CD4-positive, alpha-beta T cell treated with Interleukin-6 at 100 ng/mL for 8 hours (primary cell): ENCODE data around the gene DYNC1H1.

Experiments
- DNase-seq: peaks from one replicate; pipeline ENCODE4 v3.0.0-alpha.2; 2020; ENCODE audit warnings: mixed read lengths, low spot score

Gene DYNC1H1

DNA sequence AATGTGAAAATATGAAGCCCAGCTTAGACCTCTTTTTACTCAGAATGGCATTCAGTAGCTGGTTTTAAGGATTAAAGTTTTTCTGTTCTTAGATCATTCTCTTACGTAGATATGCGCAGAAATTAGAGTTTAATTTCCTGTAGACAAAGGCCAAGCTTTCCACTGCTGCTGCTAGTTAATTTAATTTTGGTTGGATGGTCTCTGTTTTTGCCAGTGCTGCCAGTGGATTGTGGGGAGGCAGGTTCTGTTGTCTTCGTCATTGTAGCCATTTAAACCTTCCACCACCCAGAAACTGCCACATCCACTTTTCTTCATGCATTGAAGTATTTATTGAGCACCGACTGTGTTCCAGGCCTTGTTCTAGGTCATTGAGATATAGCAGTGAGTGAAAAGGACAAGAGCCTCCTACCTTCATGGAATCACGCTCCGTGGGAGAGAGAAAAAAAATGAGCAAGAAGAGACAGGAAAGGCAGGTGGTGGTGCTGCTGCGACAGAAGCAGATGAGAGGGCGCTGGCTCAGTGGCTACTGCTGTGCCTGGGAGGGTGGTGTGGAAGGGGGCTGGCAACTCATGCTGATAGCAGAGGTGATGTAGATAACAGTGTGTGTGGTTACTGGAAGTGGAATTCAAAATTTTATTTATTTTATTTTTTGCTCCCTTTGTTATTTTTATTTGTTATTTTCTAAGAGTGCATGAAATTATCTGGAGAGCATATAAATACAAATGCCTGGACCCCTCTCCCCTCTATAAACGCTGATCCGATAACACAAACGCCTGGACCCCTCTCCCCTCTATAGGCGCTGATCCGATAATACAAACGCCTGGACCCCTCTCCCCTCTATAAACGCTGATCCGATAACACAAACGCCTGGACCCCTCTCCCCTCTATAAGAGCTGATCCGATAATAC, 33.3 kb downstream of the DYNC1H1 start:
- no peak for DNase-seq

GRCh38 chr14:102000902-102001301, 36.5 kb downstream of the DYNC1H1 start:
- DNase-seq = no peak

- DNase-seq = no peak
These were observed 41.0 kb downstream of the DYNC1H1 start for GRCh38 chr14:102005336-102005735.

GRCh38 chr14:102007916-102008418, 43.6 kb downstream of the DYNC1H1 start:
- no peak for DNase-seq

GRCh38 chr14:102008891-102009290, 44.5 kb downstream of the DYNC1H1 start:
- DNase-seq = no peak

- DNase-seq = no peak
These were observed 47.3 kb downstream of the DYNC1H1 start for GRCh38 chr14:102011631-102012030.

GRCh38 chr14:102012336-102012735, 48.0 kb downstream of the DYNC1H1 start:
- DNase-seq = no peak

DNA sequence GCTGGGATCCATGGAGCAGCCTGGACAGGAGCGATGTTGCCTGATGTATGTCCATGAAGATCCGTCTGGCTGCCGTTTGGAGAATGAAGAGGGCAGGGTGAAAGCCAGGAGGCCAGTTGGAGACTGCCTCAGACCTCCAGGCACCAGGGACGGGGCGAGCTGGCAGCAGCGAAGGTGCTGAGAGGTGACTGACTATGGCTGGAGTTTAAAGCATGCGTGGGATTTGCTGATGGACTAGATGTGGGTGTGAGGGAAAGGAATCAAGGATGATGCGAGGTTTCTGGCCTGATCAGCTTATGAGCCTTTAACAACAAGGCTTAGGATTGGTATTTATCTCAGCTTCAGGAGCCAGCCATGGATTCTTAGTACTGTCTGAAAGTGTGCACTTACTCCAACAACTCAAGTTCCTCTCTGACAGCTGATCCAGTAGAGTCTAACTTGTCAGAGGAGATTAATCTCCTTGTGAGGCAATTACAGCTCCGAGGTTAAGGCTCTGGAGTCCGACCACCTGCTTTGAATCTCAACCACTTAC, 49.4 kb downstream of the DYNC1H1 start:
- DNase-seq = no peak

DNA sequence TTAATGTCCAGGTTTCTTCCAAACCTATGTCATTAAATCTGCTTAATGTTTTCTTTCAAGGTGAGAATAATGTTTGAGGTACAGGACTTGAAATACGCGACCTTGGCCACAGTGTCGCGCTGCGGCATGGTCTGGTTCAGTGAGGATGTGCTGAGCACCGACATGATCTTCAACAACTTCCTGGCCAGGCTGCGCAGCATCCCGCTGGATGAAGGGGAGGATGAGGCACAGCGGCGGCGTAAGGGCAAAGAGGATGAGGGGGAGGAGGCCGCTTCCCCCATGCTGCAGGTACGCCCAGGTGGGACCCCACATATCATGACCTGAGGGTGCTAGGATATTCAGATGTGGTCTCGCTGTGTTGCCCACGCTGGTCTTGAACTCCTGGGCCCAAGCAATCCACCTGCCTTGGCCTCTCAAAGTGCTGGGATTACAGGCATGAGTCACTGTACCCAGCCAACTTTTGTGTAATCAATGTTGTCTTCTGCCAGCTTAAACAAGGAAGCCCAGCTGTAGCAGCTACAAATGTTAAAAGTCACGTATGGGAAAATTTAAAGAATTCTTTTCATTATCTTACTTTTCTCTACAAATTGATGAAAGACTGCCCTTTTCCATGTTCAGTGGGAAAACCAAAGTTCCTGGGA, 50.8 kb downstream of the DYNC1H1 start:
- DNase-seq = no peak

DNA sequence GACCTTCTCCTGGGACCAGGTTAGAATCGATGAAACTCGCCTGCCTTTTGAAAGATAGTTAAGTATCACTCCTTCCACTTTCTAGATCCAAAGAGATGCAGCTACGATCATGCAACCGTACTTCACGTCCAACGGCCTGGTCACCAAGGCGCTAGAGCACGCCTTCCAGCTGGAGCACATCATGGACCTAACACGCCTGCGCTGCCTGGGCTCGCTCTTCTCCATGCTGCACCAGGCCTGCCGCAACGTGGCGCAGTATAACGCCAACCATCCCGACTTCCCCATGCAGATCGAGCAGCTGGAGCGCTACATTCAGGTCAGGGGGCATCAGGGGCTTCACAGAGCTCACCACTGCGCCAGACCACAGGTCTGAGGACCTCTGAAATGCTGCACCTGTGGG, 51.4 kb downstream of the DYNC1H1 start:
- no peak for DNase-seq

DNA sequence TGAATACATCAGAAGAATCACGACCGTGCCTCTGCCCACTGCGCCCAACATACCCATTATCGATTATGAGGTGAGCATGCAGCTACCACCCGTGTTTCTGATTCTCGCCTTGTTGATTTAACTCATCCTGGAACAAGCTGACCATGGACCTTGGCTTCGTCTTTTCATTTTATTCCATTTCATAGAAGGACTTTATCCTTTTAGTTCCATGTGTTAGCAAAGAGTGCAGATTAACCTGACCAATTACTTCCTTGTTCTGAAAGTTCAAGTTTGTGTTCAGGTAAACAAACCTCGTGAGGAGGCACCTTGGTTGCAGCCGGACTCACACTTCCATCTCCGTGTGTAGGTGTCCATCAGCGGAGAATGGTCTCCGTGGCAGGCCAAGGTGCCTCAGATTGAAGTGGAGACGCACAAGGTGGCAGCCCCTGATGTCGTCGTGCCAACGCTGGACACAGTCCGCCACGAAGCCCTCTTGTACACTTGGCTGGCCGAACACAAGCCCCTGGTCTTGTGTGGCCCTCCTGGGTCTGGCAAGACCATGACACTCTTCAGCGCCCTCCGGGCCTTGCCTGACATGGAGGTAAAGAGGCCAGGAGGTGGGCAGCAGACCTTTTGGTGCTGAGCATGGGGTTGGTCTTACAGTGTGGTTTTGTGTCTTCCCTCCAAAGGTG, 52.2 kb downstream of the DYNC1H1 start:
- DNase-seq = no peak

DNA sequence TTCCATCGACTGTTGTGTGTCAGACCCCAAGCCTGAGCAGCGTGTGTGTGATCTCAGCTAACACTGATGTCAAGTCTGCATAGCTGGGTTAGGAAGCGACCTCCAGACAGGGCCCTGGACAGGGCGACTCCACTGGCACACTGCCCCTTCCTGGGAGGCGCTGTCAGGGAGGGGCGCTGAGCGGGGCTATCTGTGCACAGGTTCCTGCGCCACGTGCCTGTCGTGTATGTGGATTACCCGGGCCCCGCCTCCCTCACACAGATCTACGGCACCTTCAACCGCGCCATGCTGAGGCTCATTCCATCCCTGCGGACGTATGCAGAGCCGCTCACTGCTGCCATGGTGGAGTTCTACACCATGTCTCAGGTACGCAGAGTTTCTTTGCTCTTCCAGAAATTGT, 53.9 kb downstream of the DYNC1H1 start:
- DNase-seq = no peak

GRCh38 chr14:102019006-102019540, 54.7 kb downstream of the DYNC1H1 start:
- DNase-seq = no peak

DNA sequence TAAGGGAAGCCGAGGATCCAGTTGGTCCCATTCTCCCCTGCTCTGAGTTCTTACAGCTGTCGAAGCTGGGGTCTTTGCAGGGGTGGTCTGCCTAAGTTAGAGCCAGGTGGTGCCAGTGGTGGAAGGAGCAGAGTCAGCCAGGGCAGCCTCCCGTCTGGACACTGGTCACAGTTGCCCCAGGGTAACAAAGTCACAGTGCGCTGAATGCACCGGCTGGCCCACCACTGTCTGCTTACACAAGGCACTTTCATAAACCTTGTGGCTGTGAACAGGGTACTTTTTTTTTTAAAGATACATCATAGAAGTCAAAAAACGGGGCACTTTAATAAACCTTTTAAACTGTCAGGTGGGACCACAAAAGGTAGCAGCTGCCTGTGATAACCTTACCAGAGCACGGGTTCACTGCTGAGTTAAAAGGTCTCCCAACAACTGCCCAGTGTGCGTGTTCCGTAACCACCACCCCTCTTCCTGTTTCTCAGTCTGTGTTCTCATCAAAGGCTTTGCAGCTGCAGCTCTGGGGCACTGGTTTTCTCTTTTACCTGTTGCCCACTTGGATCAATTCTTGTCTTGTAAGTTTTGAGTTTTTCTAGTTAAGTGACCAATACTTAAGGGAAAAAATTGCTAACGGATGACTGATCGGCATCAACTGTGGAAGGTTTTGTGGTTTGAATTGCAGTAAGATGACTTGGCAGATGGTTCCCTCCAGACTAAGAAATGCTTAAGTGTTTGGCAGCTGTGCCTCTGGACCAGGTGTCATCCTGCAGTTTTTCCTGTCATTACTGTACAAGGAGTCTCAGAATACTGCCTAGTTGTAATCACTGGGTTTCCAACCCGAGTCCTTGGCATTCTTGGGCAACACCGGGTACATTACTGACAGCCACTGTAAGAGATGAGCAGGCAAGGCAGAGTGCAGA, 55.9 kb downstream of the DYNC1H1 start:
- peak; percentile 32 for DNase-seq

GRCh38 chr14:102026934-102027333, 62.6 kb downstream of the DYNC1H1 start:
- no peak for DNase-seq

DNA sequence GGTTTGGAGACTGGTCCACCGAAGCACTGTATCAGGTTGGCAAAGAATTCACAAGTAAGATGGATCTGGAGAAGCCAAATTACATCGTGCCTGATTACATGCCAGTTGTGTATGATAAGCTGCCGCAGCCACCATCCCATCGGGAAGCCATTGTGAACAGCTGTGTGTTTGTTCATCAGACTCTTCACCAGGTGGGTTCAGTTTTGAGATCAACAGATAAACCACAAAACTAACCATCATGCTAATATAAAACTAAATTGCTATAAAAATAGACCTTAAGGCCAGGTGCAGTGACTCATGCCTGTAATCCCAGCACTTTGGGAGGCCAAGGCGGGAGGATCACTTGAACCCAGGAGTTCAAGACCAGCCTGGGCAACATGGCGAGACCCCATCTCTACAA, 63.6 kb downstream of the DYNC1H1 start:
- DNase-seq = no peak

DNA sequence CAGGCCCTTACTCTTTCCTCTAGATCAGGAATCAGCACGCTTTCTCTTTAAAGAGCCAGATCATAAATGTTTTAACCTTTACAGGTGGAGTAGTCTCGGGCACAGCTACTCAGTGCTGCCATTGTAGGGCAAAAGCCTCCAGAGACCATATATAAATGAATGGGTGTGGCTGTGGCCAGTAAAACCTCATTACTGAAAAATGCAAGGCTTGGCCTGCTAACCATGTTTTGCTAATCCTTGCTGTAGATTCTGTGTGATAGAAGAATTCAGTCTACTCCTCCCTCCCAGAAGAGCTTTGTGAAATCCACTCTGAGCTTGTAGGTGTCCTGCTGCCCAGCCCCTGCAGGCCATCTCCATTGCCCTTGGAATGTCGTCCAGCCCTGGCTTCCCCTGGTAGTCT, 64.4 kb downstream of the DYNC1H1 start:
- DNase-seq = no peak

- no peak for DNase-seq
These were observed 65.6 kb downstream of the DYNC1H1 start for GRCh38 chr14:102029956-102030355.

GRCh38 chr14:102033241-102033640, 68.9 kb downstream of the DYNC1H1 start:
- no peak for DNase-seq

GRCh38 chr14:102034301-102034700, 69.9 kb downstream of the DYNC1H1 start:
- no peak for DNase-seq

DNA sequence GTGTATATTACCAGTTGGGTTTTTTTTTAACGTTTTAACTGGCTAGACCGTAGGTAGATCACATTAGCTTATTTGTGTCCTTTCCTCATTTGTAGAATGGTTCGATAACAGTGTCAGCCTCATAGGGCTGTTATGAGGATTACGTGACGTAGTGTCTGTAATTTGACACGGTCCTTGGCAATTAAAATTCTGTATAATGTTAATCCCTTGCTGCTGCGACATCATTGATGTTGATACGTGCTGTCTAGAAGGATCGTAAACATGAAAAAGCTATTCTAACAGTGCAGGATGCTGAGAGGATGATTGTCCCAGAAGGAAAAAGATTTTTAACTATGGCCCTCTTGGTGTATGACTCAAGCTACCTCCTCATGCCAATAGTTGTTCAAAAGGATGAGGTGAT, 71.5 kb downstream of the DYNC1H1 start:
- DNase-seq = no peak
